A673 (cell line): ENCODE data around the gene FBXL4.

Experiments
- CTCF ChIP-seq: fragments of 300-800, 200-600 bp; sonication (generic); conservative IDR thresholded peaks from 2 replicates; pipeline ENCODE4 v1.5.1; 2017; ENCODE audit warnings: low read depth, mild to moderate bottlenecking, antibody characterized with exemption, low read length, moderate library complexity, mixed read lengths
- EZH2 ChIP-seq: fragments of 200-600 bp; sonication (generic); IDR thresholded peaks from 2 replicates; pipeline ENCODE4 v1.6.1; 2017; ENCODE audit warnings: borderline replicate concordance, low read depth, mild to moderate bottlenecking, mixed read lengths, antibody characterized with exemption, low read length; ENCODE audit not compliant: poor library complexity, severe bottlenecking

GRCh38 chr6:98984121-98984520, 36.4 kb upstream of the FBXL4 start:
- TF ChIP-seq CTCF, result no peak
- no peak for TF ChIP-seq EZH2
